ENCODE results near the gene FAM168A. TPM values are rescaled to one million over a fixed set of nuclear protein-coding genes. Genes with fewer than 3 reads are reported as not detected.
"Not testable (repeated sequence)": the region's sequence is repeated elsewhere in the genome, so short reads cannot be mapped to it uniquely, and the experiment has no call there.

FAM168A gene
- total and polyA plus RNA-seq, 4 donors = 5.5 to 52.0 (median 25.5) TPM

- no peaks in the 10 kb centered on the region for H3K9me3 ChIP-seq (ENCODE audit: control insufficient read depth, low read length)
- WGBS, 2 donors = 92 to 98% methylated on average over 1 of the region's 1 CpG
- DNase-seq (no peak), ATAC-seq (ENCODE audit: low FRiP score) (no peak)
- no peaks in the 10 kb centered on the region for H3K27me3 ChIP-seq (ENCODE audit: control insufficient read depth in 1 of 2, insufficient read depth in 2 of 2, low read length in 1 of 2)
- no peak overlapping the region for H3K4me3 ChIP-seq (ENCODE audit: low read length in 2 of 2)
- peaks cover 0 to 4% of the 10 kb centered on the region in 2 donors for H3K36me3 ChIP-seq (ENCODE audit: control insufficient read depth in 1 of 2, insufficient read depth in 2 of 2, low read length in 1 of 2)
- no peaks in the 10 kb centered on the region for H3K4me1 ChIP-seq (ENCODE audit: control insufficient read depth in 1 of 2, insufficient read depth in 2 of 2, low read length in 2 of 2)
- intact Hi-C loops (cut with DNase I) = no loop called here
- no peak overlapping the region for H3K27ac ChIP-seq (ENCODE audit: low read depth in 1 of 2, low read length in 2 of 2)
These were observed 11.9 kb downstream of the FAM168A start for GRCh38 chr11:73585834-73586575.

- ATAC-seq (ENCODE audit: low FRiP score) (no peak), DNase-seq (no peak)
- intact Hi-C loops (cut with DNase I) = no loop called here
- no peaks in the 10 kb centered on the region for H3K4me1 ChIP-seq (ENCODE audit: control insufficient read depth in 1 of 2, insufficient read depth in 2 of 2, low read length in 2 of 2)
- H3K4me3 ChIP-seq (ENCODE audit: low read length in 2 of 2) = no peak overlapping the region
- H3K9me3 ChIP-seq (ENCODE audit: control insufficient read depth, low read length) = no peaks in the 10 kb centered on the region
- no peaks in the 10 kb centered on the region for H3K27me3 ChIP-seq (ENCODE audit: control insufficient read depth in 1 of 2, insufficient read depth in 2 of 2, low read length in 1 of 2)
- H3K27ac ChIP-seq (ENCODE audit: low read depth in 1 of 2, low read length in 2 of 2) = no peak overlapping the region
- 99% methylated on average over 3 of the region's 3 CpGs for WGBS, 2 donors
- H3K36me3 ChIP-seq (ENCODE audit: control insufficient read depth in 1 of 2, insufficient read depth in 2 of 2, low read length in 1 of 2) = peaks cover 0 to 4% of the 10 kb centered on the region in 2 donors
These were observed 13.1 kb downstream of the FAM168A start for GRCh38 chr11:73584831-73585230.

GRCh38 chr11:73582653-73583052 is 15.3 kb downstream of the FAM168A start:
- Histone ChIP-seq H3K4me3 (ENCODE audit: low read length in 2 of 2) (no peak overlapping the region), H3K27me3 (ENCODE audit: control insufficient read depth in 1 of 2, insufficient read depth in 2 of 2, low read length in 1 of 2) (no peaks in the 10 kb centered on the region), H3K36me3 (ENCODE audit: control insufficient read depth in 1 of 2, insufficient read depth in 2 of 2, low read length in 1 of 2) (peaks cover 0 to 4% of the 10 kb centered on the region in 2 donors), H3K9me3 (ENCODE audit: control insufficient read depth, low read length) (no peaks in the 10 kb centered on the region), H3K27ac (ENCODE audit: low read depth in 1 of 2, low read length in 2 of 2) (no peak overlapping the region), H3K4me1 (ENCODE audit: control insufficient read depth in 1 of 2, insufficient read depth in 2 of 2, low read length in 2 of 2) (no peaks in the 10 kb centered on the region)
- intact Hi-C loops (cut with DNase I) = no loop called here
- DNase-seq (no peak), ATAC-seq (ENCODE audit: low FRiP score) (no peak)
- WGBS, 2 donors = 93 to 96% methylated on average over 3 of the region's 3 CpGs

- H3K4me1 ChIP-seq (ENCODE audit: control insufficient read depth in 1 of 2, insufficient read depth in 2 of 2, low read length in 2 of 2); H3K27me3 ChIP-seq (ENCODE audit: control insufficient read depth in 1 of 2, insufficient read depth in 2 of 2, low read length in 1 of 2); intact Hi-C loops (cut with DNase I); H3K4me3 ChIP-seq (ENCODE audit: low read length in 2 of 2); H3K9me3 ChIP-seq (ENCODE audit: control insufficient read depth, low read length); ATAC-seq (ENCODE audit: low FRiP score); DNase-seq; H3K27ac ChIP-seq (ENCODE audit: low read depth in 1 of 2, low read length in 2 of 2); H3K36me3 ChIP-seq (ENCODE audit: control insufficient read depth in 1 of 2, insufficient read depth in 2 of 2, low read length in 1 of 2): not testable (repeated sequence)
- 88 to 93% methylated on average over 1 of the region's 1 CpG for WGBS, 2 donors
These were observed 17.2 kb downstream of the FAM168A start for GRCh38 chr11:73580749-73581148.

- WGBS, 2 donors = 97 to 98% methylated on average over 8 of the region's 8 CpGs
- Histone ChIP-seq H3K27me3 (ENCODE audit: control insufficient read depth in 1 of 2, insufficient read depth in 2 of 2, low read length in 1 of 2) (no peaks in the 10 kb centered on the region), H3K4me1 (ENCODE audit: control insufficient read depth in 1 of 2, insufficient read depth in 2 of 2, low read length in 2 of 2) (peaks cover 0 to 2% of the 10 kb centered on the region in 2 donors), H3K36me3 (ENCODE audit: control insufficient read depth in 1 of 2, insufficient read depth in 2 of 2, low read length in 1 of 2) (peaks cover 0 to 4% of the 10 kb centered on the region in 2 donors), H3K9me3 (ENCODE audit: control insufficient read depth, low read length) (no peaks in the 10 kb centered on the region), H3K4me3 (ENCODE audit: low read length in 2 of 2) (no peak overlapping the region), H3K27ac (ENCODE audit: low read depth in 1 of 2, low read length in 2 of 2) (no peak overlapping the region)
- intact Hi-C loops (cut with DNase I) = no loop called here
- ATAC-seq (ENCODE audit: low FRiP score) (no peak), DNase-seq (no peak)
These were observed 18.1 kb downstream of the FAM168A start for GRCh38 chr11:73579641-73580434.

GRCh38 chr11:73578592-73579185 is 19.2 kb downstream of the FAM168A start:
- H3K4me1 ChIP-seq (ENCODE audit: control insufficient read depth in 1 of 2, insufficient read depth in 2 of 2, low read length in 2 of 2) = peaks cover 0 to 2% of the 10 kb centered on the region in 2 donors
- intact Hi-C loops (cut with DNase I) = no loop called here
- H3K4me3 ChIP-seq (ENCODE audit: low read length in 2 of 2) = no peak overlapping the region
- H3K27ac ChIP-seq (ENCODE audit: low read depth in 1 of 2, low read length in 2 of 2) = no peak overlapping the region
- H3K36me3 ChIP-seq (ENCODE audit: control insufficient read depth in 1 of 2, insufficient read depth in 2 of 2, low read length in 1 of 2) = peaks cover 0 to 3% of the 10 kb centered on the region in 2 donors
- no peaks in the 10 kb centered on the region for H3K9me3 ChIP-seq (ENCODE audit: control insufficient read depth, low read length)
- 3 to 14% methylated on average over 2 of the region's 2 CpGs for WGBS, 2 donors
- H3K27me3 ChIP-seq (ENCODE audit: control insufficient read depth in 1 of 2, insufficient read depth in 2 of 2, low read length in 1 of 2) = no peaks in the 10 kb centered on the region
- no peak for ATAC-seq (ENCODE audit: low FRiP score)
- no peak for DNase-seq

GRCh38 chr11:73577496-73577917 is 20.4 kb downstream of the FAM168A start:
- ATAC-seq (ENCODE audit: low FRiP score) = no peak

GRCh38 chr11:73576185-73576614 is 21.7 kb downstream of the FAM168A start:
- intact Hi-C loops (cut with DNase I) = no loop called here
- H3K27me3 ChIP-seq (ENCODE audit: control insufficient read depth in 1 of 2, insufficient read depth in 2 of 2, low read length in 1 of 2) = no peaks in the 10 kb centered on the region
- ATAC-seq (ENCODE audit: low FRiP score) (no peak), DNase-seq (no peak)
- H3K4me3 ChIP-seq (ENCODE audit: low read length in 2 of 2) = no peak overlapping the region
- H3K36me3 ChIP-seq (ENCODE audit: control insufficient read depth in 1 of 2, insufficient read depth in 2 of 2, low read length in 1 of 2) = no peaks in the 10 kb centered on the region
- no peaks in the 10 kb centered on the region for H3K9me3 ChIP-seq (ENCODE audit: control insufficient read depth, low read length)
- no peak overlapping the region for H3K27ac ChIP-seq (ENCODE audit: low read depth in 1 of 2, low read length in 2 of 2)
- 95 to 97% methylated on average over 4 of the region's 4 CpGs for WGBS, 2 donors
- H3K4me1 ChIP-seq (ENCODE audit: control insufficient read depth in 1 of 2, insufficient read depth in 2 of 2, low read length in 2 of 2) = peaks cover 0 to 2% of the 10 kb centered on the region in 2 donors

More at GRCh38 chr11:73577496-73577917, 20.4 kb downstream of the FAM168A start:
- Histone ChIP-seq H3K4me1 (ENCODE audit: control insufficient read depth in 1 of 2, insufficient read depth in 2 of 2, low read length in 2 of 2) (peaks cover 0 to 2% of the 10 kb centered on the region in 2 donors), H3K9me3 (ENCODE audit: control insufficient read depth, low read length) (no peaks in the 10 kb centered on the region), H3K36me3 (ENCODE audit: control insufficient read depth in 1 of 2, insufficient read depth in 2 of 2, low read length in 1 of 2) (no peaks in the 10 kb centered on the region), H3K27ac (ENCODE audit: low read depth in 1 of 2, low read length in 2 of 2) (no peak overlapping the region), H3K4me3 (ENCODE audit: low read length in 2 of 2) (no peak overlapping the region), H3K27me3 (ENCODE audit: control insufficient read depth in 1 of 2, insufficient read depth in 2 of 2, low read length in 1 of 2) (no peaks in the 10 kb centered on the region)
- no peak for DNase-seq
- 42 to 59% methylated on average over 1 of the region's 1 CpG for WGBS, 2 donors
- intact Hi-C loops (cut with DNase I) = no loop called here

Measured in aorta (tissue), 5 donors.